ENCODE measurements around the gene RBM44.
"Not testable (repeated sequence)": the region's sequence is repeated elsewhere in the genome, so short reads cannot be mapped to it uniquely, and the experiment has no call there.

The RBM44 gene

DNA sequence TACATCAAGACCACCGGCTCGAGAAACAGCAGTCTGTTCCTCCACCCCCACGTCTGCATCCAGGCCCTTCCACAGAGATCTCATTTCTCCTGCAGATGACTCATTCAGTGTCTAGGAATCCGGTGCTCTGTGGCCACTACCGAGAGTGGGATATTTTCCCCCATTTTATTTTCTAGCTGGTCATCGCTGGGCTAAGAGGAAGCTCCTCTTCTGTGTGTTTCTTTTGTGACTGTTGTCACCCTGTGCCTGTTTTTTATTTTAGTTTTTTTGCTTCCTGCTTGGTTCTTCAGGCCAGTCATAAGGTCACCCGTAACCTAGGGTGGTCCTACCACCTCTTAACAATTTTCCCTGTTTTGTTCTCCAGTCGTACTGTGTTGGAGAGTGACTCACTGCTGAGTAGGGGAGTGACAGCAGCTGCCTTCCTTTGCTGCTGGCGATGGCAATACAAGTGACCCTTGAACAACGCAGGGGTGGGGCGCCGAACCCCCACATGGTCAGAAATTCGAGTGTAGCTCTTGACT, 67.6 kb downstream of the RBM44 start:
- TF ChIP-seq CTCF (conservative IDR thresholded peaks at IDR 0.05; ENCODE audit: low read depth, low read length), result no peak
- DNase-seq (ENCODE audit: low read depth), result peak; percentile 61
- H3K4me3 ChIP-seq (ENCODE audit: low read depth, low read length), result no peak overlapping the region

- TF ChIP-seq CTCF (conservative IDR thresholded peaks at IDR 0.05; ENCODE audit: low read depth, low read length), result no peak
- no peak for DNase-seq (ENCODE audit: low read depth)
- no peak overlapping the region for H3K4me3 ChIP-seq (ENCODE audit: low read depth, low read length)
These were observed 68.9 kb downstream of the RBM44 start for GRCh38 chr2:237867465-237867864.

DNA sequence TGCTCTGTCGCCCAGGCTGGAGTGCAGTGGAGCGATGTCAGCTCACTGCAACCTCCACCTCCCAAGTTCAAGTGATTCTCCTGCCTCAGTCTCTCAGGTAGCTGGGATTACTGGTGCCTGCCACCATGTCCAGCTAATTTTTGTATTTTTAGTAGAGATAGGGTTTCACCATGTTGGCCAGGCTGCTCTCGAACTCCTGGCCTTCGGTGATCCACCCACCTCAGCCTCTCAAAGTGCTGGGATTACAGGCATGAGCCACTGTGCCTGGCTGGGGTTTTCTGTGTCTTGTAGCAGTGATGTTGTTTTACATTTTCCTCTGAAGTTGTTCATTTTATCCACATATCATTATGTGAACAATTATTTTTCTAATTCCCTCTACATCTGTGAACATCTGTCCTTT, 69.5 kb downstream of the RBM44 start:
- DNase-seq (ENCODE audit: low read depth), result not testable (repeated sequence)

GRCh38 chr2:237868631-237869342, 70.2 kb downstream of the RBM44 start:
- DNase-seq (ENCODE audit: low read depth), result no peak
- no peak overlapping the region for H3K4me3 ChIP-seq (ENCODE audit: low read depth, low read length)
- no peak for TF ChIP-seq CTCF (conservative IDR thresholded peaks at IDR 0.05; ENCODE audit: low read depth, low read length)

More for the DNA sequence above, 69.5 kb downstream of the RBM44 start:
- H3K4me3 ChIP-seq (ENCODE audit: low read depth, low read length), result not testable (repeated sequence)

DNA sequence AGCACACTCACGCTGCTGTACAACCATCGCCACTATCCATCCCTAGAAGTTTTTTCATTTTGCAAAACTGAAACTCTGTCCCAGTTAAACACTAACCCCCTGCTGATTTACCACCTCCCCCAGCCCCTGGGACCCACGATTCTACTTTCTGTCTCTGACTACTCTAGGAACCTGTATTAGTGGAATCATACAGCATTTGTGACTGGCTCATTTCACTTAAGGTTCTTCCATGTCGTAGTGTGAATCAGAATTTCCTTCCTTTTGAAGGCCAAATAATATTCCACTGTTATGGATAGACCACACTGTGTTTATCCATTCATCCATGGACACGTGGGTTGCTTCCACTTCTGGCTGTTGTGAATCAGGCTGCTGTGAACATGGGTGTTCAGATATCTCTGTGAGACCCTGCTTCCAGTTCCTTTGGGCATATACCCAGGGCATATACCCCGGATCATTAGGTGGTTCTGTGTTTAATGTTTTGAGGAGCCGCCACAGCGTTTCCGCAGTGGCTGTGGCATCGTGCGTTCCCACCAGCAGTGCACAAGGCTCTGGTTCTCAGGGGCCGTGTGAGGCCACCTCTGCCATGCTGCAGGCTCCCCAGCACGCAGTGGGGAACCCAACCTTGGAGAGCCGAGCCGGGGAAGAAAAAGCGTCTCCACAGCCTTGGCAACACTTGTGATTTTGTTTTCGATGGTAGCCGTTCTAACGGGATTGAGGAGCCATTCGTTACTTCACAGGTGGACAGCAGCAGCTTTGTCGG, 70.9 kb downstream of the RBM44 start:
- TF ChIP-seq CTCF (conservative IDR thresholded peaks at IDR 0.05; ENCODE audit: low read depth, low read length), result no peak
- no peak for DNase-seq (ENCODE audit: low read depth)
- H3K4me3 ChIP-seq (ENCODE audit: low read depth, low read length), result no peak overlapping the region

DNA sequence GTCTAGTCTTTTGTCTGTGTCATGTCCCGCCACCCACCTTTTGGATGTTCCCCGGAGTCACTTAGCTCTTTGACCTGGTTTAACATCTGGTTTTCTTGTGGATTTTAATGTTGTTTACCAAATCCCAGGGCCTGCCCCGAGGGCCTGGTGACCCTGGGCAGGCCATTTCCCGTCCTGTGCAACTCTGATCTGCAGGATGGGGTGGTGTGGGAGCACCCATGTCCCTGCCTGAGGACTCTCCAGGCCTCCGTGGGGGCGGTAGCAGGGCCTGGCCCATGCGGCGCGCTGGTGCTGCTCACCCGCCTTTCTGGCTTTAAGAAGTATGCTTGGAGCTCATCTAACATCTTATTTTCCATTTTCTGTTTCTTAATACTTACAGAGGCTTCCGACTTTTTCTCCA, 71.5 kb downstream of the RBM44 start:
- no peak overlapping the region for H3K4me3 ChIP-seq (ENCODE audit: low read depth, low read length)
- no peak for TF ChIP-seq CTCF (conservative IDR thresholded peaks at IDR 0.05; ENCODE audit: low read depth, low read length)
- no peak for DNase-seq (ENCODE audit: low read depth)

DNA sequence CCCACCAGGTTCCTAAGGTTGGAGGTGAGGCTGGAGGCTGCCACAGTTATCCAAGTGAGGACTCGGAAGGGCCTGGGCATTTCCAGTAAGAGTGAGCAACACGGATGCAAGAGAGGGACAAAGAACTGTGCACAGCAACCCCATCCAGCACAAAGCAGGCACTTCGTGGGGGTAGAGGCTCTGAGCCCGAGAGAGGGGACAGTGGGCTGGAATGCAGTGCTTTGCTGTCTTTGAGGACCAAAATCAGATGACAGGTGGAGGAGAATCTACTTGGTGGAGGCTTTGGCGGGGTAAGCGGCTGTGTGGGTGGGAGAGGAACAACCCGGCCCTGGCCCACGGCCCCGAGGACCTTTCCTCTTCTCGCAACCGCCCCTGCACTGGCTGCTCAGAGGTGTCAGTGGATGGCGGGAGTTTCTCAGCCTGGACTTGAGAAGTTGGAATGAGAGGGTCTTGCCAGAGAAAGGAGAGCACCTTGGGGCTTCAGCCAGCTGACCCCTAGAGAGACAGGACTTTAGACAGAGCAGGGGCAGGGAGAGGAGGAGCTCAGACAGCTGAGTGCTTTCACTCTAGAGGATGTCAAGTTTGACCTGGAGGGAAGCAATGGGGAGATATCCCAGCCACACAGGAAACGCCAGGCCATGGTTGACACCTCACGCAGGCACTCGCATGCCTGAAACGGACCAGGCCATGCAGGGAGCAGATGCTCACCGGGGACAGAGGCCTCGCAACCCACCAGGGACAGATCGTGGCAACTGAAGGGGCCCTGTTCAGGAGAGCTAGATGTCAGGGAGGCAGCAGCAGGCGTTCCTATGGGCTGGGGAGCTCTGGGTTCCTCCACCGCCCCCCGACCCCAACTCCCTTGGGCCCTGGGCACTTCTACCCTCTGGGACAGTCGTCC, 72.4 kb downstream of the RBM44 start:
- H3K4me3 ChIP-seq (ENCODE audit: low read depth, low read length), result no peak overlapping the region
- DNase-seq (ENCODE audit: low read depth), result no peak
- TF ChIP-seq CTCF (conservative IDR thresholded peaks at IDR 0.05; ENCODE audit: low read depth, low read length), result no peak

Data from choroid plexus epithelial cell (primary cell).